H9 (cell line): ENCODE measurements around the gene TMEM135. TPM values are rescaled to one million over a fixed set of nuclear protein-coding genes. Genes with fewer than 3 reads are reported as not detected.

Source experiments
- DNase-seq: peaks from one replicate; pipeline ENCODE4 v3.0.0-alpha.2; 2017
- H2AFZ ChIP-seq: one replicate; pipeline ENCODE4 v1.6.1; 2013; ENCODE audit warnings: mild to moderate bottlenecking, low read length, control low read depth, moderate library complexity
- H2AK5ac ChIP-seq: 2 replicates; pipeline ENCODE4 v1.6.1; 2013; ENCODE audit warnings: low read length, control low read depth, mixed read lengths; ENCODE audit not compliant: insufficient read length
- H2BK120ac ChIP-seq: one replicate; pipeline ENCODE4 v1.6.1; 2013; ENCODE audit warnings: low read depth, mild to moderate bottlenecking, low read length, control low read depth, inconsistent platforms; ENCODE audit not compliant: poor library complexity, severe bottlenecking
- H2BK12ac ChIP-seq: 2 replicates; pipeline ENCODE4 v1.6.1; 2013; ENCODE audit warnings: low read length, control low read depth, mixed read lengths, low read depth; ENCODE audit not compliant: insufficient read length
- H2BK15ac ChIP-seq: 2 replicates; pipeline ENCODE4 v1.6.1; 2013; ENCODE audit warnings: low read depth, low read length, control low read depth
- H2BK20ac ChIP-seq: one replicate; pipeline ENCODE4 v1.6.1; 2013; ENCODE audit warnings: low read depth, mild to moderate bottlenecking, low read length, control low read depth, inconsistent platforms; ENCODE audit not compliant: poor library complexity, severe bottlenecking
- H2BK5ac ChIP-seq: 2 replicates; pipeline ENCODE4 v1.6.1; 2013; ENCODE audit warnings: low read length, control low read depth, mixed read lengths; ENCODE audit not compliant: insufficient read length
- H3K14ac ChIP-seq: 2 replicates; pipeline ENCODE4 v1.6.1; 2013; ENCODE audit warnings: low read length, control low read depth; ENCODE audit not compliant: insufficient read depth
- H3K18ac ChIP-seq: 2 replicates; pipeline ENCODE4 v1.6.1; 2013; ENCODE audit warnings: low read depth, mild to moderate bottlenecking, mixed read lengths, low read length, control low read depth; ENCODE audit not compliant: insufficient read length
- H3K23ac ChIP-seq: 2 replicates; pipeline ENCODE4 v1.6.1; 2013; ENCODE audit warnings: low read length, control low read depth, mixed read lengths, low read depth; ENCODE audit not compliant: insufficient read length
- H3K23me2 ChIP-seq: 2 replicates; pipeline ENCODE4 v1.6.1; 2013; ENCODE audit warnings: low read depth, mild to moderate bottlenecking, mixed read lengths, low read length, control low read depth; ENCODE audit not compliant: insufficient read length, poor library complexity, severe bottlenecking
- H3K27ac ChIP-seq: 2 replicates; pipeline ENCODE4 v1.5.1; 2013; ENCODE audit warnings: low read length, control low read depth, mixed read lengths, low read depth; ENCODE audit not compliant: insufficient read length
- H3K27me3 ChIP-seq: 2 replicates; pipeline ENCODE4 v1.6.1; 2013; ENCODE audit warnings: low read length, control low read depth, inconsistent platforms; ENCODE audit not compliant: insufficient read depth
- H3K4ac ChIP-seq: 2 replicates; pipeline ENCODE4 v1.6.1; 2013; ENCODE audit warnings: low read depth, mild to moderate bottlenecking, control low read depth, inconsistent platforms, low read length, moderate library complexity
- H3K4me1 ChIP-seq: 2 replicates; pipeline ENCODE4 v1.6.1; 2013; ENCODE audit warnings: low read length, control low read depth, inconsistent platforms; ENCODE audit not compliant: insufficient read depth
- H3K4me2 ChIP-seq: 2 replicates; pipeline ENCODE4 v1.6.1; 2013; ENCODE audit warnings: low read length, control low read depth, mixed read lengths; ENCODE audit not compliant: insufficient read length, insufficient read depth
- H3K56ac ChIP-seq: 2 replicates; pipeline ENCODE4 v1.6.1; 2013; ENCODE audit warnings: low read depth, mild to moderate bottlenecking, mixed read lengths, low read length, control low read depth; ENCODE audit not compliant: insufficient read length
- H3K79me1 ChIP-seq: 2 replicates; pipeline ENCODE4 v1.6.1; 2013; ENCODE audit warnings: low read depth, mild to moderate bottlenecking, moderate library complexity, low read length, control low read depth, inconsistent platforms; ENCODE audit not compliant: insufficient read depth, poor library complexity, severe bottlenecking
- H3K79me2 ChIP-seq: 2 replicates; pipeline ENCODE4 v1.6.1; 2013; ENCODE audit warnings: low read length, control low read depth, inconsistent platforms; ENCODE audit not compliant: insufficient read depth
- H3K9ac ChIP-seq: 2 replicates; pipeline ENCODE4 v1.6.1; 2013; ENCODE audit warnings: low read length, control low read depth, mixed read lengths; ENCODE audit not compliant: insufficient read length; ENCODE audit errors: extremely low read depth
- H3K9me3 ChIP-seq: one replicate; pipeline ENCODE4 v1.6.1; 2013; ENCODE audit warnings: low read depth, low read length, inconsistent platforms; ENCODE audit not compliant: control insufficient read depth
- H3T11ph ChIP-seq: one replicate; pipeline ENCODE4 v1.6.1; 2013; ENCODE audit warnings: mild to moderate bottlenecking, low read length, control low read depth, inconsistent platforms
- H4K20me1 ChIP-seq: one replicate; pipeline ENCODE4 v1.6.1; 2013; ENCODE audit not compliant: control insufficient read depth, insufficient read length, insufficient read depth
- H4K5ac ChIP-seq: 2 replicates; pipeline ENCODE4 v1.6.1; 2013; ENCODE audit warnings: low read depth, mild to moderate bottlenecking, mixed read lengths, low read length, control low read depth; ENCODE audit not compliant: insufficient read length
- H4K8ac ChIP-seq: replicated peaks from 2 replicates; pipeline ENCODE4 v1.6.1; 2013; ENCODE audit warnings: low read length, control low read depth, mixed read lengths, low read depth; ENCODE audit not compliant: insufficient read length
- H4K91ac ChIP-seq: 2 replicates; pipeline ENCODE4 v1.6.1; 2013; ENCODE audit warnings: low read depth, mild to moderate bottlenecking, moderate library complexity, mixed read lengths, low read length, control low read depth; ENCODE audit not compliant: insufficient read length
- H3K27ac Mint-ChIP-seq, 3 experiments: 2 replicates in 2 of 3; 3 replicates in 1 of 3; pipeline ENCODE4 v1.8.0; 2020 to 2021; ENCODE audit warnings: mixed read lengths in 3 of 3, mild to moderate bottlenecking in 1 of 3, moderate library complexity in 1 of 3
- H3K27me3 Mint-ChIP-seq: 2 replicates; pipeline ENCODE4 v1.8.0; 2021; ENCODE audit warnings: low read depth, mild to moderate bottlenecking, moderate library complexity, mixed read lengths
- H3K36me3 Mint-ChIP-seq, 3 experiments: 2 replicates in 2 of 3; 3 replicates in 1 of 3; pipeline ENCODE4 v1.8.0; 2020 to 2021; ENCODE audit warnings: low read depth in 3 of 3, mixed read lengths in 3 of 3; ENCODE audit not compliant: insufficient read depth in 1 of 3
- H3K4me1 Mint-ChIP-seq, 2 experiments: 2 replicates each; pipeline ENCODE4 v1.8.0; 2020; ENCODE audit warnings: mixed read lengths in 2 of 2
- H3K4me3 Mint-ChIP-seq, 2 experiments: 2 replicates in 1 of 2; 3 replicates in 1 of 2; pipeline ENCODE4 v1.8.0; 2020 to 2021; ENCODE audit warnings: mild to moderate bottlenecking in 2 of 2, mixed read lengths in 2 of 2, moderate library complexity in 1 of 2
- H3K9me3 Mint-ChIP-seq, 2 experiments: 2 replicates in 1 of 2; 3 replicates in 1 of 2; pipeline ENCODE4 v1.8.0; 2020; ENCODE audit warnings: mild to moderate bottlenecking in 2 of 2, mixed read lengths in 2 of 2, moderate library complexity in 1 of 2
- WGBS: extraction: QIAGEN DNeasy Blood & Tissue Kit; methylation state at CpG from one replicate; pipeline ENCODE4 v1.1.7; 2013; ENCODE audit warnings: missing lambda C conversion rate, low lambda C conversion rate, mixed read lengths; ENCODE audit not compliant: insufficient read length; ENCODE audit errors: extremely low coverage; 5-methylcytosine and 5-hydroxymethylcytosine counted together
- total RNA-seq: library from RNA; stranded (reverse); gene quantifications from 2 replicates; pipeline ENCODE4 v1.2.1, GENCODE V29; 2021
- TF ChIP-seq, protein P1 (sequence below): fragments of 200-600 bp; sonication (generic); conservative IDR thresholded peaks from 3 replicates; pipeline ENCODE4 v1.8.0; 2021; ENCODE audit warnings: antibody characterized with exemption, mild to moderate bottlenecking

The TMEM135 gene
- total RNA-seq, 1 experiment from 2014 or later: 25.2 TPM

DNA sequence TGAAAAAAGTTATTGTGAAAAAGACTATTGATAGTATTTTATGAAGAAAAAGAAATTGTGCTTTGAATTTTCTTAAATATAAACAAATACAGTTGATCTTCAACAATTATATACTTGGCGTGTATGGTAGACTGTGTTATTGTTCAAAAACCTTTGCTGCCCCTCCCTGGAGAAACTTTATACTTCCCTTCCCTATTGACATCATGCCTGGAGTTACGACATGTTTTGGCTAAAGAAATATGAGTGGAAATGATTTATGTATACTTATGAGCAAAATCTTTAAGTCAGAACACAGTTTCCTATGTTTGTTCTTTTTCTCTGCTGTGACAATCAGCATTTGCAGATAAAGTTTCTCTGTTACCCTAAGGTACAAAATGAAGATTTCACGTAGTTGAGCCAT lies 243.8 kb downstream of the TMEM135 start:
- Mint-ChIP-seq H3K27me3 (no peaks in the 10 kb centered on the region), H3K9me3 (peaks cover 7% of the 10 kb centered on the region in 2 experiments; a peak in 2 of 5 replicates), H3K36me3 (peaks cover 3 to 10% (median 7%) of the 10 kb centered on the region in 3 experiments; a peak in 5 of 7 replicates), H3K4me1 (no peaks in the 10 kb centered on the region), H3K27ac (no peak overlapping the region), H3K4me3 (no peak overlapping the region)
- no peak overlapping the region for H2BK120ac ChIP-seq
- WGBS: no CpG with 5 or more reads among the region's 3 CpGs
- no peaks in the 10 kb centered on the region for H3K27me3 ChIP-seq
- no peaks in the 10 kb centered on the region for H3K9me3 ChIP-seq
- TF ChIP-seq, protein P1, sequence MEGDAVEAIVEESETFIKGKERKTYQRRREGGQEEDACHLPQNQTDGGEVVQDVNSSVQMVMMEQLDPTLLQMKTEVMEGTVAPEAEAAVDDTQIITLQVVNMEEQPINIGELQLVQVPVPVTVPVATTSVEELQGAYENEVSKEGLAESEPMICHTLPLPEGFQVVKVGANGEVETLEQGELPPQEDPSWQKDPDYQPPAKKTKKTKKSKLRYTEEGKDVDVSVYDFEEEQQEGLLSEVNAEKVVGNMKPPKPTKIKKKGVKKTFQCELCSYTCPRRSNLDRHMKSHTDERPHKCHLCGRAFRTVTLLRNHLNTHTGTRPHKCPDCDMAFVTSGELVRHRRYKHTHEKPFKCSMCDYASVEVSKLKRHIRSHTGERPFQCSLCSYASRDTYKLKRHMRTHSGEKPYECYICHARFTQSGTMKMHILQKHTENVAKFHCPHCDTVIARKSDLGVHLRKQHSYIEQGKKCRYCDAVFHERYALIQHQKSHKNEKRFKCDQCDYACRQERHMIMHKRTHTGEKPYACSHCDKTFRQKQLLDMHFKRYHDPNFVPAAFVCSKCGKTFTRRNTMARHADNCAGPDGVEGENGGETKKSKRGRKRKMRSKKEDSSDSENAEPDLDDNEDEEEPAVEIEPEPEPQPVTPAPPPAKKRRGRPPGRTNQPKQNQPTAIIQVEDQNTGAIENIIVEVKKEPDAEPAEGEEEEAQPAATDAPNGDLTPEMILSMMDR: no peak
- no peak overlapping the region for H4K5ac ChIP-seq
- no peaks in the 10 kb centered on the region for H3K4me1 ChIP-seq
- H3K14ac ChIP-seq: no peak overlapping the region
- H2AFZ ChIP-seq: no peak overlapping the region
- H3K9ac ChIP-seq: no peak overlapping the region
- H3K23ac ChIP-seq: no peak overlapping the region
- H3K79me2 ChIP-seq: no peaks in the 10 kb centered on the region
- H3K4me2 ChIP-seq: no peak overlapping the region
- no peak for DNase-seq
- no peak overlapping the region for H2BK15ac ChIP-seq
- no peaks in the 10 kb centered on the region for H4K20me1 ChIP-seq
- H3K79me1 ChIP-seq: no peaks in the 10 kb centered on the region
- H2AK5ac ChIP-seq: no peak overlapping the region
- H3K56ac ChIP-seq: no peak overlapping the region
- no peak overlapping the region for H2BK5ac ChIP-seq
- H3T11ph ChIP-seq: no peak overlapping the region
- H3K4ac ChIP-seq: no peak overlapping the region
- H3K27ac ChIP-seq: no peak overlapping the region
- H4K8ac ChIP-seq: no peak overlapping the region
- no peak overlapping the region for H3K18ac ChIP-seq
- no peaks in the 10 kb centered on the region for H3K23me2 ChIP-seq
- H4K91ac ChIP-seq: no peak overlapping the region
- H2BK12ac ChIP-seq: no peak overlapping the region
- H2BK20ac ChIP-seq: no peak overlapping the region
